ENCODE data around the gene TDO2. TPM values are rescaled to one million over a fixed set of nuclear protein-coding genes. Genes with fewer than 3 reads are reported as not detected.

TDO2 gene
- total and polyA plus RNA-seq, 2 of the 13 experiments (the other 11 are each of a cell fraction or from before 2014, with no cell fraction given) = not detected

DNA sequence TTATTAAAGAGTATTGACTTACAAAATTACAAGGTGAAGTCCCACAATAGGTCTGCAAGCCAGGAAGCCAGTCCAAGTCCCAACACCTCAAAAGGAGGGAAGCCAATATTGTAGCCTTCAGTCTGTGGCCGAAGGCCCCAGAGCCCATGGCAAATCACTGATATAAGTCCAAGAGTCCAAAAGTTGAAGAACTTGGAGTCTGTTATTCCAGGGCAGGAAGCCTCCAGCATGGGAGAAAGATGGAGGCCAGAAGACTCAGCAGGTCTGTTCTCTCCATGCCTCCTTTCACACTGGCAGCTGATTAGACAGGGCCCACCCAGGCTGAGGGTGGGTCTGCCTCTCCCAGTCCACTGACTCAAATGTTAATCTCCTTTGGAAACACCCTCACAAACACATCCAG lies 18.1 kb downstream of the TDO2 start:
- in situ Hi-C loops (cut with HindIII; ENCODE audit: extremely low pct_ligation_motif_present, low pct_unique_long_range_greater_than_20kb) (no loop called here), intact Hi-C loops (cut with micrococcal nuclease; ENCODE audit: unreplicated experiment) (no loop called here)
- FAIRE-seq = no peak
- no peaks in the 10 kb centered on the region for H3K27me3 ChIP-seq (ENCODE audit: control insufficient read depth in 1 of 2, insufficient read depth in 2 of 2, low read length in 2 of 2)
- ChIA-PET CTCF (ENCODE audit: low intra/inter-chr PET ratio, low total read pairs) (no interaction called here), POLR2A (no interaction called here)
- H3K36me3 ChIP-seq (replicated peaks in 1 of 2; ENCODE audit: control insufficient read depth in 1 of 2, insufficient read depth in 2 of 2, low read length in 2 of 2) = no peaks in the 10 kb centered on the region
- no peaks in the 10 kb centered on the region for H3K9me3 ChIP-seq (ENCODE audit: low read length)
- no peak overlapping the region for H3K9ac ChIP-seq (ENCODE audit: insufficient read depth, low read depth, low read length)
- no peaks in the 10 kb centered on the region for H4K20me1 ChIP-seq (ENCODE audit: insufficient read depth, low read length)
- ATAC-seq = no peak
- TF ChIP-seq CHCHD3 (CRISPR knock-in tag; IDR thresholded peaks at IDR 0.05) = no peak
- no peak for TF ChIP-seq ZNF207 (IDR thresholded peaks at IDR 0.05; ENCODE audit: borderline replicate concordance)
- no peak for TF ChIP-seq ELF3 (CRISPR knock-in tag; IDR thresholded peaks at IDR 0.05)
- no peak for TF ChIP-seq U2AF2 (IDR thresholded peaks at IDR 0.05; ENCODE audit: low read depth, low read length)
- TF ChIP-seq SKI (IDR thresholded peaks at IDR 0.05; ENCODE audit: partially characterized antibody) = no peak
- no peak for TF ChIP-seq HOXD1 (CRISPR knock-in tag; IDR thresholded peaks at IDR 0.05)
- no peak for TF ChIP-seq GPN1 (CRISPR knock-in tag; IDR thresholded peaks at IDR 0.05; ENCODE audit: borderline replicate concordance)
- TF ChIP-seq ZMYM4 (CRISPR knock-in tag; IDR thresholded peaks at IDR 0.05) = no peak
- DNase-seq (ENCODE audit: low spot score) = no peak
- H3K4me2 ChIP-seq (ENCODE audit: low read depth, low read length) = no peak overlapping the region
- no peaks in the 10 kb centered on the region for H3K79me2 ChIP-seq (ENCODE audit: insufficient read depth, low read length)
- no peak overlapping the region for H3K27ac ChIP-seq (ENCODE audit: extremely low read length, insufficient read depth, low read length)
- WGBS (ENCODE audit: low lambda C conversion rate) = 0% methylated on average over 1 of the region's 1 CpG
- BruUV-seq (replicated peaks) = no TSS peak
- H3K4me1 ChIP-seq (ENCODE audit: insufficient read depth, low read length) = no peaks in the 10 kb centered on the region
- no peak overlapping the region for H2AFZ ChIP-seq (ENCODE audit: low read length)
- H3K4me3 ChIP-seq (replicated peaks in 1 of 3; ENCODE audit: insufficient read depth in 1 of 3, low read depth in 2 of 3, low read length in 3 of 3) = no peak overlapping the region

DNA sequence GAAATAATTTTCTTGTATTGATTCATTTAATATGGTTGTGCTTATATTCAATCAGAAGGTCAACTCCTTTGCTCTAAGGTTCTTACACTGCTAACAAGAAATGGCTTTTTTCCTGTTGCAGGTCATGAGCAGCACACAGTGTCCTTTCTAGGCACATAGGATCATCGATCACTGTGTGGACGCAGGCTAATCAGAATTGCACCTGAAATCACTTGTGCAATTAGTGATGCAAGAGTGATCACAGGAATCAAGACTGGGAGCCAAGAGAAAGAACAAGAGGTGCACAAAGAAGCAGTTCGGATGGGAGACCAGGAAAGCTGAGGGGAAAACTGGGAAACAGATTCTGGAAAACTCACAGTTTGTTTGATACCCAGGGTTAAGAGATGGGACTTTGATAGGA lies 21.1 kb downstream of the TDO2 start:
- ATAC-seq = no peak
- no peak for FAIRE-seq
- intact Hi-C loops (cut with micrococcal nuclease; ENCODE audit: unreplicated experiment) (no loop called here), in situ Hi-C loops (cut with HindIII; ENCODE audit: extremely low pct_ligation_motif_present, low pct_unique_long_range_greater_than_20kb) (no loop called here)
- BruUV-seq (replicated peaks) = no TSS peak
- WGBS (ENCODE audit: low lambda C conversion rate) = 28% methylated on average over 3 of the region's 3 CpGs
- no peaks in the 10 kb centered on the region for H3K79me2 ChIP-seq (ENCODE audit: insufficient read depth, low read length)
- POLR2A ChIA-PET = no interaction called here
- no peak overlapping the region for H3K4me3 ChIP-seq (replicated peaks in 1 of 3; ENCODE audit: insufficient read depth in 1 of 3, low read depth in 2 of 3, low read length in 3 of 3)
- H3K9me3 ChIP-seq (ENCODE audit: low read length) = no peaks in the 10 kb centered on the region
- no peaks in the 10 kb centered on the region for H4K20me1 ChIP-seq (ENCODE audit: insufficient read depth, low read length)
- no peaks in the 10 kb centered on the region for H3K4me1 ChIP-seq (ENCODE audit: insufficient read depth, low read length)
- H3K9ac ChIP-seq (ENCODE audit: insufficient read depth, low read depth, low read length) = no peak overlapping the region
- H3K27me3 ChIP-seq (ENCODE audit: control insufficient read depth in 1 of 2, insufficient read depth in 2 of 2, low read length in 2 of 2) = no peaks in the 10 kb centered on the region
- H3K4me2 ChIP-seq (ENCODE audit: low read depth, low read length) = no peak overlapping the region
- H2AFZ ChIP-seq (ENCODE audit: low read length) = no peak overlapping the region
- DNase-seq (ENCODE audit: low spot score) = no peak
- CTCF ChIA-PET (ENCODE audit: low intra/inter-chr PET ratio, low total read pairs) = no interaction called here
- H3K27ac ChIP-seq (ENCODE audit: extremely low read length, insufficient read depth, low read length) = no peak overlapping the region
- no peaks in the 10 kb centered on the region for H3K36me3 ChIP-seq (replicated peaks in 1 of 2; ENCODE audit: control insufficient read depth in 1 of 2, insufficient read depth in 2 of 2, low read length in 2 of 2)
- TF ChIP-seq ZNF776 (CRISPR knock-in tag; IDR thresholded peaks at IDR 0.05) (no peak), LCORL (IDR thresholded peaks at IDR 0.05) (no peak), LCORL (CRISPR knock-in tag; IDR thresholded peaks at IDR 0.05) (no peak), ZNF605 (CRISPR knock-in tag; IDR thresholded peaks at IDR 0.05) (no peak), RFXANK (CRISPR knock-in tag; IDR thresholded peaks at IDR 0.05) (no peak), HMG20A (CRISPR knock-in tag; IDR thresholded peaks at IDR 0.05; ENCODE audit: borderline replicate concordance) (no peak), TP53 (CRISPR knock-in tag; conservative IDR thresholded peaks at IDR 0.05) (no peak), STAT5B (CRISPR knock-in tag; IDR thresholded peaks at IDR 0.05) (no peak), NFKBIZ (CRISPR knock-in tag; IDR thresholded peaks at IDR 0.05) (no peak)
- TF ChIP-seq, protein P1, sequence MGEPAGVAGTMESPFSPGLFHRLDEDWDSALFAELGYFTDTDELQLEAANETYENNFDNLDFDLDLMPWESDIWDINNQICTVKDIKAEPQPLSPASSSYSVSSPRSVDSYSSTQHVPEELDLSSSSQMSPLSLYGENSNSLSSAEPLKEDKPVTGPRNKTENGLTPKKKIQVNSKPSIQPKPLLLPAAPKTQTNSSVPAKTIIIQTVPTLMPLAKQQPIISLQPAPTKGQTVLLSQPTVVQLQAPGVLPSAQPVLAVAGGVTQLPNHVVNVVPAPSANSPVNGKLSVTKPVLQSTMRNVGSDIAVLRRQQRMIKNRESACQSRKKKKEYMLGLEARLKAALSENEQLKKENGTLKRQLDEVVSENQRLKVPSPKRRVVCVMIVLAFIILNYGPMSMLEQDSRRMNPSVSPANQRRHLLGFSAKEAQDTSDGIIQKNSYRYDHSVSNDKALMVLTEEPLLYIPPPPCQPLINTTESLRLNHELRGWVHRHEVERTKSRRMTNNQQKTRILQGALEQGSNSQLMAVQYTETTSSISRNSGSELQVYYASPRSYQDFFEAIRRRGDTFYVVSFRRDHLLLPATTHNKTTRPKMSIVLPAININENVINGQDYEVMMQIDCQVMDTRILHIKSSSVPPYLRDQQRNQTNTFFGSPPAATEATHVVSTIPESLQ (CRISPR knock-in tag; conservative IDR thresholded peaks at IDR 0.05) = no peak
- TF ChIP-seq, protein P2, sequence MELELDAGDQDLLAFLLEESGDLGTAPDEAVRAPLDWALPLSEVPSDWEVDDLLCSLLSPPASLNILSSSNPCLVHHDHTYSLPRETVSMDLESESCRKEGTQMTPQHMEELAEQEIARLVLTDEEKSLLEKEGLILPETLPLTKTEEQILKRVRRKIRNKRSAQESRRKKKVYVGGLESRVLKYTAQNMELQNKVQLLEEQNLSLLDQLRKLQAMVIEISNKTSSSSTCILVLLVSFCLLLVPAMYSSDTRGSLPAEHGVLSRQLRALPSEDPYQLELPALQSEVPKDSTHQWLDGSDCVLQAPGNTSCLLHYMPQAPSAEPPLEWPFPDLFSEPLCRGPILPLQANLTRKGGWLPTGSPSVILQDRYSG (CRISPR knock-in tag; IDR thresholded peaks at IDR 0.05) = no peak
- TF ChIP-seq, protein P3, sequence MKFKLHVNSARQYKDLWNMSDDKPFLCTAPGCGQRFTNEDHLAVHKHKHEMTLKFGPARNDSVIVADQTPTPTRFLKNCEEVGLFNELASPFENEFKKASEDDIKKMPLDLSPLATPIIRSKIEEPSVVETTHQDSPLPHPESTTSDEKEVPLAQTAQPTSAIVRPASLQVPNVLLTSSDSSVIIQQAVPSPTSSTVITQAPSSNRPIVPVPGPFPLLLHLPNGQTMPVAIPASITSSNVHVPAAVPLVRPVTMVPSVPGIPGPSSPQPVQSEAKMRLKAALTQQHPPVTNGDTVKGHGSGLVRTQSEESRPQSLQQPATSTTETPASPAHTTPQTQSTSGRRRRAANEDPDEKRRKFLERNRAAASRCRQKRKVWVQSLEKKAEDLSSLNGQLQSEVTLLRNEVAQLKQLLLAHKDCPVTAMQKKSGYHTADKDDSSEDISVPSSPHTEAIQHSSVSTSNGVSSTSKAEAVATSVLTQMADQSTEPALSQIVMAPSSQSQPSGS (CRISPR knock-in tag; IDR thresholded peaks at IDR 0.05) = no peak

All from HepG2 (cell line).